ENCODE results near the gene CENPU. TPM values are rescaled to one million over a fixed set of nuclear protein-coding genes. Genes with fewer than 3 reads are reported as not detected.
"Not testable (repeated sequence)": the region's sequence is repeated elsewhere in the genome, so short reads cannot be mapped to it uniquely, and the experiment has no call there.

The CENPU gene
- total RNA-seq, 1 experiment from 2014 or later = 93.6 TPM

GRCh38 chr4:184752496-184753275 is 18.8 kb upstream of the CENPU start:
- DNase-seq (ENCODE audit: low read depth) = no peak

- no peak for DNase-seq (ENCODE audit: low read depth)
Measured at GRCh38 chr4:184751585-184751956, 17.7 kb upstream of the CENPU start.

GRCh38 chr4:184750926-184751584 is 17.2 kb upstream of the CENPU start:
- no peak for DNase-seq (ENCODE audit: low read depth)

DNA sequence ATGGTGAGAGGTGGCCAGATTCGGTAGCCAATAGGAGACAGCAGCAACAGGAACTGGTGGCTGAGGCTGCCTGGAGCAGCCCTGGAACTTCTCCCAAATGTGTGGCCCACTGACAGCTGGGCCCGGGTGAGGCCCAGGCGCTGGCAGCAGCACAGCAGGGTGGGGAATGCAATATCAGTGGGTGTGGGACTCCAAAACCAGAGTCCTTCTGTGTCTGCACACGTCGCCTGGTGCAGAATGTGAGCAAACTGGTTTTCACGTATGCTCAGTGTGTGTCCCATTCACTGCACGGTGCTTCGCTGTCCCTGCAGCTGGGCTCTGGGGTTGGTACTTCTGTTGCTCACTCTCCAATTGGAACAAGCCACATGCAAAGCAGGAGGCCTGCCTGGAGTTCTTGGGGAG is 14.4 kb upstream of the CENPU start:
- no peak for DNase-seq (ENCODE audit: low read depth)

- no peak for DNase-seq (ENCODE audit: low read depth)
Measured at GRCh38 chr4:184747034-184747830, 13.3 kb upstream of the CENPU start.

- peak; percentile 69 for DNase-seq (ENCODE audit: low read depth)
Measured at GRCh38 chr4:184745831-184746795, 12.2 kb upstream of the CENPU start.

DNA sequence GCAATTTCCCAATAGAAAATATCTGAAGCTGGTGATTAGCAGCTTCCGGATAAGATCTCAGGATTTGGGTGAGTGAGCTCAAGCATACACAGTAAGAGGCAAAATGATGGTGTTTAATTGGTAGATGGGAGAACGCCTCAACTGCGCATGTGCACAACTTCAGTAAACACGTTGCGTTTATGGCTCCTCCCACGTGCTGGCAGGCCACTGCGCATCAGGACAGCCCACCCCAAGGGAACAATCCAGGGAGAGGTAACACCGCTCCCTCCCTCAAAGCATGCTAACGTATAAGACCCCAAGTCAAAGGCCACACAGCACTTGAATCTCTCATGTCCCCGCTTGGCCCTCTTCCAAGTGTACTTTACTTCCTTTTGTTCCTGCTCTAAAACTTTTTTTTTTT is 10.3 kb upstream of the CENPU start:
- no peak for DNase-seq (ENCODE audit: low read depth)

DNA sequence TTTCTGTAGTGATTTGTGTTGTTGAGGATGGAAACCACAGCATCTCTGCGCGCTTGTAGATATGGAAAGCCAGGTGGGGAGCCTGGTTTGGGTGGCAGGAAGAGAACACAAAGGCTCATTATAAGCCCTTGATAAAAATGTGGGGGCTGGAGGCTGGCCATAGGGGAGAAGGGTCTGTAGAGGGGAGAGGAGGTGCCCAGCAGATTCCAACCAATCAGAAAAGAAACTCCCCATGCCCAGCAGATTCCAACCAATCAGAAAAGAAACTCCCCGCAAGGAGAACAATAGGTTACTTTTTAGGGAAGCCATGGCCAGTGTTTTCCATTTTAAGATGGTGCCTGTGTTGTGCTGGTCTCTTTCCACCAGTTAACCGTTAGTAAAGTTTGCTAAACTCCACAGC is 9.8 kb upstream of the CENPU start:
- DNase-seq (ENCODE audit: low read depth) = no peak

- DNase-seq (ENCODE audit: low read depth) = not testable (repeated sequence)
Measured at GRCh38 chr4:184741651-184742050, 7.8 kb upstream of the CENPU start.

- no peak for DNase-seq (ENCODE audit: low read depth)
Measured at GRCh38 chr4:184740980-184741391, 7.1 kb upstream of the CENPU start.

GRCh38 chr4:184739575-184739974 is 5.7 kb upstream of the CENPU start:
- DNase-seq (ENCODE audit: low read depth) = not testable (repeated sequence)

DNA sequence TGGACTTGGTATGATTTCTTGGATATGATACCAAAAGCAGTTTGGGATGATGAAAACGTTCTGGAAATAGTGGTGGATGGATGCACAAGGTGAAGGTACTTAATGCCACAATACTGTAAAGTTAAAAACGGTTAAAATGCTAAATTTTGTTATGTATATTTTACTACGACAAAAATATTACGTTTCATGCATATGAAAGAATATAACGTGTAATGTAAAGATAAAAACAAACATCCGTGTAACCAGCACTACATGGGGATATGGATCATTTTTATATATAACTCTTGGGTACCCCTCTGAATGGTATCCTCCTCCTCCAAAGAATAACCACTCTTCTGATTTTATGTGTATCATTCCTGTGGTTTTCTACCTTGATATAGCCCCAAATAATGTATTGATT is 862 bp upstream of the CENPU start:
- no peak for DNase-seq (ENCODE audit: low read depth)

GRCh38 chr4:184732126-184732525 is 1.8 kb downstream of the CENPU start:
- DNase-seq (ENCODE audit: low read depth) = peak; percentile 21

DNA sequence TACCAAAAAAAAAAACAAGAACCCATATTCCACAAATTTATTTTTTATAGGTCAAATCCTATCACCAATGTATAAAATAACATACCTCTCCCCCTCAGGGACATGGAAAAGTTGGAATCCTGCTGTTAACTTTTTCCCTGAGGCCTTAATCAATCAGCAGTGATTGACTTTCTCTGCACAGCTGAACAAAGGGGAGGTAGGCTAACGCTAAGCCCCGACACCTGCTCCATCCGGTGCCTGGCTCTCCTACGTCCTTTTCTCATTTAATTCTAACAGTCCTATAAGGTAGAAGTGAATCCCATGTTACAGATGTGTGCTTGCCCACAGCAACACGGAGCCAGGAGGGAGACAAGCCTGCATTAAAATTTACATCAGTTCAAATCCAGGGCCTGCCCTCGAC is 2.8 kb downstream of the CENPU start:
- no peak for DNase-seq (ENCODE audit: low read depth)

GRCh38 chr4:184729946-184730345 is 4.0 kb downstream of the CENPU start:
- DNase-seq (ENCODE audit: low read depth) = no peak

- peak; percentile 9 for DNase-seq (ENCODE audit: low read depth)
Measured at GRCh38 chr4:184728858-184729257, 5.0 kb downstream of the CENPU start.

DNA sequence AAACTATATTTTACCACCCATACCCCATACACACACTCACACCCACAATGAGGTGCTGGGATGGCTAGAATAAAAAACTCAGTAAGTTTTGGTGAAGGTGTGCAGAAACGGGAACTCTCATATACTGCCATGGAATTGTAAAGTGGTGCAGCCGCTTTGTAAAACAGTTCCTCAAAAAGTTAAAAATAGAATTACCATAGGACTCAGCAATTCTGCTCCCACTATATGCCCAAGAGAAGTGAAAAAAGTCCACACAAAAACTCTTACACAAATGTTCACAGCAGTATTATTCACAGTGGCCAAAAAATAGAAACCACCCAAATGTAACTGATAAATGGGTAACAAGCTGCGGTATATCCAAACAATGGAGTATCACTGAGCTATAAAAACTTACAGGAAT is 6.5 kb downstream of the CENPU start:
- DNase-seq (ENCODE audit: low read depth) = no peak

DNA sequence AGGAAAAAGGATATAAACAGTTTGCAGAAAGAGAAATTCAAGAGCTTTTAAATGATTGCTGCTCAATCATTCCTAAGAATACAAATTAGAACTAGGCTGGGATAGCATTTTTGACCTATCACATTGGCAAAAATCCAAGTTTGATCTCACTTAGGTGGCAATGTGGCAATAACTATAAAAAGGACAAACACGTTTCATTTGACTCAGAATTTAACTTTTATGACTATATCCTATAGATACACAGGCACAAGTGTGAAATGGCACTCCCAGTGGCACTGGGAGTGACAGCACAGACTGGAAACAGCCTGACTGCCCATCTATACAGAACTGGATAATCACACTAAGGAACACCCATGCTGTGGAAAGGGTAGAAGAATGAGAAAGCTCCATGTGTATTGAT is 11.1 kb downstream of the CENPU start:
- DNase-seq (ENCODE audit: low read depth) = no peak

- no peak for DNase-seq (ENCODE audit: low read depth)
Measured at GRCh38 chr4:184721254-184721653, 12.6 kb downstream of the CENPU start.

- no peak for DNase-seq (ENCODE audit: low read depth)
Measured at GRCh38 chr4:184719407-184719806, 14.5 kb downstream of the CENPU start.

DNA sequence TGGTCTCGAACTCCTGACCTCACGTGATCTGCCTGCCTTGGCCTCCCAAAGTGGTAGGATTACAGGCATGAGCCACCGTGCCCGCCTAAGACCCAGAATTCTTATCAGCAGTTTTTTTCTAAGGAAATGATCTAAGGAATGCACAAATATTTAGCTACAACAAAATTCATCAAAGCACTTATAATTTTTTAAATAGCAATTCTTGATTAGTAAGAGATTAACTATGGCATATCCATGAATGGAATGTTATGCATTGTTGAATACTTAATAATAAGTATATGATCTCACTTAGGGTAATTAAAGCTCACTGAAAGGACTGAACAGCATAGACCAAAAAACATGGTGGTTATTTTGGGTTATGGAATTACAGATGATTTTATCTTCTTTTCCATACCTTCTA is 18.4 kb downstream of the CENPU start:
- DNase-seq (ENCODE audit: low read depth) = no peak

DNA sequence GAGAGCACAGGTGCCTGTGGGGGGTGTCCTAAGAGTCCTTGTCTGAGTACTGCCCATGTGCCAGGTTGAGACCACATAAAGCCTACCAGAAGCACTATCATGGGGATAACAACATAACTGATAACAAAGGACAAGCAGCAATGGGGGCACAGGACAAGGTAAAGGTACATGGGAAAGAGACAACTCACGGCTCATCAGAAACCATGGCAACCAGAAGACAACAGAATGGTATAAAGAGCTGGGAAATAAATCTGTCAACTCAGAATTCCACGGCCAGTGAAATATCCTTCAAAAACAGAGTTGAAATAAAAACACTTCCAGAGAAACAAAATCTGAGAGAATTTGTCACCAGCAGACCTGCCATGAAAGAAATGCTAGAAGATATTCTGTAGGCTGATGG is 20.0 kb downstream of the CENPU start:
- DNase-seq (ENCODE audit: low read depth) = no peak
